Activated CD8-positive, alpha-beta T cell treated with anti-CD3 and anti-CD28 coated beads, Interleukin-2, amount 10 ng/mL, durations not matched to agents 7 days and 5 days (primary cell): Measurements from ENCODE around the gene GRIA4. TPM values are rescaled to one million over a fixed set of nuclear protein-coding genes. Genes with fewer than 3 reads are reported as not detected.
"Not testable (repeated sequence)": the region's sequence is repeated elsewhere in the genome, so short reads cannot be mapped to it uniquely, and the experiment has no call there.

Experiments used
- ATAC-seq: fragments of 150-1000 bp; cut with Tn5 transposase; one replicate; pipeline ENCODE4 v1.10.0; 2021; ENCODE audit warnings: moderate library complexity
- CTCF ChIA-PET: fragments of 350-600 bp; sonication (Branson Sonifier 250); formaldehyde crosslinking; loops from one replicate; lab custom pipeline; 2021; ENCODE audit warnings: antibody characterized with exemption; lab: Charles Lee
- POLR2A ChIA-PET: fragments of 350-600 bp; sonication (Branson Sonifier 250); formaldehyde crosslinking; loops from one replicate; lab custom pipeline; 2021; ENCODE audit warnings: antibody characterized with exemption; lab: Charles Lee
- DNase-seq: peaks from one replicate; pipeline ENCODE4 v3.0.0-alpha.2; 2020
- H3K27ac Mint-ChIP-seq: one replicate; pipeline ENCODE4 v1.8.0; 2021; ENCODE audit warnings: mild to moderate bottlenecking, mixed read lengths
- H3K27me3 Mint-ChIP-seq: one replicate; pipeline ENCODE4 v1.8.0; 2021; ENCODE audit warnings: low read depth, mixed read lengths
- H3K36me3 Mint-ChIP-seq: one replicate; pipeline ENCODE4 v1.8.0; 2021; ENCODE audit warnings: low read depth, mixed read lengths
- H3K4me1 Mint-ChIP-seq: one replicate; pipeline ENCODE4 v1.8.0; 2021; ENCODE audit warnings: low read depth, mixed read lengths
- H3K4me3 Mint-ChIP-seq: one replicate; pipeline ENCODE4 v1.8.0; 2021; ENCODE audit warnings: mild to moderate bottlenecking, mixed read lengths
- H3K9me3 Mint-ChIP-seq: one replicate; pipeline ENCODE4 v1.8.0; 2022; ENCODE audit warnings: mixed read lengths; ENCODE audit not compliant: insufficient read depth
- total RNA-seq, 2 experiments: library from RNA; stranded (reverse); gene quantifications; one replicate each; pipeline ENCODE4 v1.2.3, GENCODE V29; 2021

GRIA4 gene
- total RNA-seq, 2 experiments from 2014 or later: not detected

GRCh38 chr11:106003094-106003493, 393.2 kb downstream of the GRIA4 start:
- H3K4me1 Mint-ChIP-seq, H3K27me3 Mint-ChIP-seq, H3K27ac Mint-ChIP-seq, ATAC-seq, CTCF ChIA-PET, H3K9me3 Mint-ChIP-seq, DNase-seq, H3K4me3 Mint-ChIP-seq, POLR2A ChIA-PET: not testable (repeated sequence)
- H3K36me3 Mint-ChIP-seq: peaks cover 56% of the 10 kb centered on the region

GRCh38 chr11:106011481-106011880, 401.6 kb downstream of the GRIA4 start:
- H3K36me3 Mint-ChIP-seq: peaks cover 70% of the 10 kb centered on the region
- no peak overlapping the region for H3K27ac Mint-ChIP-seq
- no peak overlapping the region for H3K4me3 Mint-ChIP-seq
- DNase-seq: no peak
- H3K9me3 Mint-ChIP-seq: no peaks in the 10 kb centered on the region
- H3K4me1 Mint-ChIP-seq: peaks cover 7% of the 10 kb centered on the region
- CTCF ChIA-PET: interaction anchor here (1.1 kb wide), 1 partner anchor 8 kb away, joined by 4 read pairs; no protein-coding TSS in a partner anchor
- no peaks in the 10 kb centered on the region for H3K27me3 Mint-ChIP-seq
- ATAC-seq: no peak
- POLR2A ChIA-PET: no interaction called here

- Mint-ChIP-seq H3K27ac (no peak overlapping the region), H3K9me3 (no peaks in the 10 kb centered on the region), H3K4me1 (peaks cover 13% of the 10 kb centered on the region), H3K36me3 (peaks cover 58% of the 10 kb centered on the region), H3K27me3 (no peaks in the 10 kb centered on the region), H3K4me3 (no peak overlapping the region)
- no peak for ATAC-seq
- DNase-seq: no peak
- CTCF ChIA-PET: no interaction called here
- POLR2A ChIA-PET: no interaction called here
Observed at GRCh38 chr11:106012744-106013143, 402.9 kb downstream of the GRIA4 start.

GRCh38 chr11:106014035-106014434, 404.2 kb downstream of the GRIA4 start:
- Mint-ChIP-seq H3K27ac (no peak overlapping the region), H3K27me3 (no peaks in the 10 kb centered on the region), H3K4me3 (no peak overlapping the region), H3K4me1 (peaks cover 22% of the 10 kb centered on the region), H3K36me3 (peaks cover 48% of the 10 kb centered on the region), H3K9me3 (no peaks in the 10 kb centered on the region)
- no peak for DNase-seq
- ChIA-PET CTCF (no interaction called here), POLR2A (interaction anchor here (0.9 kb wide), 1 partner anchor 10 kb away, joined by 3 read pairs; no protein-coding TSS in a partner anchor)
- ATAC-seq: no peak

GRCh38 chr11:106014620-106015019, 404.7 kb downstream of the GRIA4 start:
- Mint-ChIP-seq H3K9me3 (no peaks in the 10 kb centered on the region), H3K27me3 (no peaks in the 10 kb centered on the region), H3K4me3 (no peak overlapping the region), H3K27ac (no peak overlapping the region), H3K36me3 (peaks cover 45% of the 10 kb centered on the region), H3K4me1 (peaks cover 26% of the 10 kb centered on the region)
- POLR2A ChIA-PET: no interaction called here
- DNase-seq: no peak
- ATAC-seq: no peak
- CTCF ChIA-PET: no interaction called here

- DNase-seq (no peak), ATAC-seq (no peak)
- ChIA-PET CTCF (no interaction called here), POLR2A (no interaction called here)
- H3K9me3 Mint-ChIP-seq: no peaks in the 10 kb centered on the region
- H3K4me3 Mint-ChIP-seq: no peak overlapping the region
- peaks cover 45% of the 10 kb centered on the region for H3K36me3 Mint-ChIP-seq
- no peaks in the 10 kb centered on the region for H3K27me3 Mint-ChIP-seq
- H3K4me1 Mint-ChIP-seq: peaks cover 30% of the 10 kb centered on the region
- no peak overlapping the region for H3K27ac Mint-ChIP-seq
Observed at GRCh38 chr11:106015066-106015465, 405.2 kb downstream of the GRIA4 start.

GRCh38 chr11:106017093-106017492, 407.2 kb downstream of the GRIA4 start:
- CTCF ChIA-PET: interaction anchor here (0.8 to 1.1 kb wide), 2 partner anchors 28 to 60 kb away, joined by 3 to 5 read pairs; partner anchors contain the start of genes AASDHPPT and KBTBD3
- H3K4me1 Mint-ChIP-seq: peaks cover 40% of the 10 kb centered on the region
- H3K27ac Mint-ChIP-seq: no peak overlapping the region

GRCh38 chr11:106021181-106021966, 411.5 kb downstream of the GRIA4 start:
- ChIA-PET POLR2A (no interaction called here), CTCF (no interaction called here)
- Mint-ChIP-seq H3K4me1 (peaks cover 42% of the 10 kb centered on the region), H3K27ac (peak overlapping the region; percentile 87), H3K36me3 (peaks cover 21% of the 10 kb centered on the region), H3K9me3 (no peaks in the 10 kb centered on the region), H3K27me3 (peaks cover 4% of the 10 kb centered on the region), H3K4me3 (peak overlapping the region; percentile 91)
- ATAC-seq: no peak
- DNase-seq: no peak

More at GRCh38 chr11:106017093-106017492, 407.2 kb downstream of the GRIA4 start:
- no peak for ATAC-seq
- POLR2A ChIA-PET: no interaction called here
- Mint-ChIP-seq H3K9me3 (no peaks in the 10 kb centered on the region), H3K36me3 (peaks cover 37% of the 10 kb centered on the region), H3K4me3 (no peak overlapping the region), H3K27me3 (no peaks in the 10 kb centered on the region)
- no peak for DNase-seq

- DNase-seq (peak; percentile 98), ATAC-seq (peak; percentile 99)
- Mint-ChIP-seq H3K36me3 (peaks cover 20% of the 10 kb centered on the region), H3K4me3 (peak within 1 kb of the TSS; percentile 91), H3K9me3 (no peaks in the 10 kb centered on the region), H3K4me1 (peaks cover 35% of the 10 kb centered on the region), H3K27me3 (peaks cover 7% of the 10 kb centered on the region), H3K27ac (peak within 1 kb of the TSS; percentile 87)
- ChIA-PET POLR2A (interaction anchor here (1.2 kb wide), 1 partner anchor 55 kb away, joined by 4 read pairs; the partner anchor contains the start of genes AASDHPPT and KBTBD3), CTCF (interaction anchor here (1.8 kb wide), 1 partner anchor 64 kb away, joined by 5 read pairs; no protein-coding TSS in a partner anchor)
Observed at GRCh38 chr11:106021967-106022794, 412.3 kb downstream of the GRIA4 start, which contains the start of gene MSANTD4. Gene MSANTD4, minus strand, starts transcription at chr11:106022240. Its CDS starts 11,323 bp downstream, at chr11:106010917.

- Mint-ChIP-seq H3K36me3 (peaks cover 20% of the 10 kb centered on the region), H3K4me1 (peaks cover 35% of the 10 kb centered on the region), H3K4me3 (peak overlapping the region; percentile 91), H3K27ac (peak overlapping the region; percentile 87), H3K9me3 (no peaks in the 10 kb centered on the region), H3K27me3 (peaks cover 7% of the 10 kb centered on the region)
- DNase-seq (no peak), ATAC-seq (no peak)
- CTCF ChIA-PET: interaction anchor here (1.8 kb wide), 1 partner anchor 64 kb away, joined by 5 read pairs; no protein-coding TSS in a partner anchor
- POLR2A ChIA-PET: interaction anchor here (1.2 kb wide), 1 partner anchor 54 kb away, joined by 4 read pairs; the partner anchor contains the start of genes AASDHPPT and KBTBD3
Observed at GRCh38 chr11:106022795-106023275, 413.0 kb downstream of the GRIA4 start.

- no peak overlapping the region for H3K4me3 Mint-ChIP-seq
- no peak for DNase-seq
- H3K4me1 Mint-ChIP-seq: no peaks in the 10 kb centered on the region
- ChIA-PET POLR2A (no interaction called here), CTCF (interaction anchor here (1.8 kb wide), 1 partner anchor 13 kb away, joined by 4 read pairs; no protein-coding TSS in a partner anchor)
- no peaks in the 10 kb centered on the region for H3K9me3 Mint-ChIP-seq
- no peaks in the 10 kb centered on the region for H3K36me3 Mint-ChIP-seq
- H3K27me3 Mint-ChIP-seq: peaks cover 24% of the 10 kb centered on the region
- ATAC-seq: no peak
- no peak overlapping the region for H3K27ac Mint-ChIP-seq
Observed at GRCh38 chr11:106030609-106031008, 420.7 kb downstream of the GRIA4 start.
